GM12878 (cell line): ENCODE measurements around the gene RGP1. TPM values are rescaled to one million over a fixed set of nuclear protein-coding genes. Genes with fewer than 3 reads are reported as not detected.

Source experiments
- ATAC-seq: fragments of 200-7000 bp; cut with Tn5 transposase; 3 replicates; pipeline ENCODE4 v1.9.1; 2020; ENCODE audit warnings: mild to moderate bottlenecking, moderate library complexity
- BruUV-seq: library from RNA; stranded (reverse); fragments of 400-500 nt; replicated peaks from 2 replicates; lab custom pipeline; 2021; lab: Mats Ljungman, UMichigan
- CTCF ChIA-PET: fragments of 300-600 bp; sonication (Branson Sonifier 250); formaldehyde crosslinking; extraction: SDS; loops from one replicate; lab custom pipeline; 2021; ENCODE audit warnings: inconsistent platforms; lab: Yijun Ruan, JAX
- POLR2A ChIA-PET: fragments of 350-600 bp; formaldehyde crosslinking; extraction: SDS; loops from one replicate; lab custom pipeline; 2021; ENCODE audit warnings: inconsistent platforms; lab: Charles Lee
- RAD21 ChIA-PET: fragments of 300-600 bp; sonication (Branson Sonifier 250); formaldehyde crosslinking; loops from one replicate; lab custom pipeline; 2023; ENCODE audit warnings: antibody characterized with exemption; ENCODE audit not compliant: unreplicated experiment; lab: Charles Lee
- SMC1A ChIA-PET: fragments of 300-600 bp; sonication (Branson Sonifier 250); formaldehyde crosslinking; loops from one replicate; lab custom pipeline; 2023; ENCODE audit not compliant: unreplicated experiment, uncharacterized antibody; lab: Charles Lee
- DNase-seq: peaks from one replicate; pipeline ENCODE4 v3.0.0-alpha.2; 2011; ENCODE audit warnings: low read depth, low spot score
- FAIRE-seq: peaks from 3 replicates; lab custom pipeline; 2011; peaks lifted over from hg19 to GRCh38; lab: Jason Lieb, UNC
- H2AFZ ChIP-seq: 2 replicates; pipeline ENCODE4 v1.6.0; 2011; ENCODE audit warnings: low read depth, low read length, control low read depth; ENCODE audit not compliant: control insufficient read depth
- H3K27ac ChIP-seq: 2 replicates; pipeline ENCODE4 v1.5.1; 2011; ENCODE audit warnings: control low read depth; ENCODE audit not compliant: control insufficient read depth, insufficient read depth
- H3K27me3 ChIP-seq, 2 experiments: replicated peaks in 1 of 2; 2 replicates each; pipeline versions ENCODE4 v1.6.0 to v1.6.1; 2011; ENCODE audit warnings: low read length in 1 of 2; ENCODE audit not compliant: control insufficient read depth in 2 of 2, insufficient read depth in 2 of 2
- H3K36me3 ChIP-seq, 2 experiments: 2 replicates each; pipeline ENCODE4 v1.5.1; 2011; ENCODE audit warnings: low read length in 1 of 2; ENCODE audit not compliant: control insufficient read depth in 2 of 2, insufficient read depth in 2 of 2
- H3K4me1 ChIP-seq: 2 replicates; pipeline ENCODE4 v1.6.1; 2011; ENCODE audit warnings: mild to moderate bottlenecking, low read length, moderate library complexity, mixed read lengths; ENCODE audit not compliant: control insufficient read depth, insufficient read depth
- H3K4me2 ChIP-seq: 2 replicates; pipeline ENCODE4 v1.6.0; 2011; ENCODE audit warnings: control low read depth; ENCODE audit not compliant: control insufficient read depth, insufficient read depth
- H3K4me3 ChIP-seq: fragments of 200-600 bp; sonication (generic); 2 replicates; pipeline ENCODE4 v1.5.1; 2016
- H3K79me2 ChIP-seq: 2 replicates; pipeline ENCODE4 v1.6.0; 2011; ENCODE audit warnings: low read length; ENCODE audit not compliant: control insufficient read depth, insufficient read depth
- H3K9ac ChIP-seq: 2 replicates; pipeline ENCODE4 v1.8.0; 2011; ENCODE audit warnings: low read length, control low read depth, mixed read lengths; ENCODE audit not compliant: control insufficient read depth, insufficient read depth
- H3K9me3 ChIP-seq: replicated peaks from 3 replicates; pipeline ENCODE4 v1.5.1; 2011; ENCODE audit warnings: mild to moderate bottlenecking, low read length; ENCODE audit not compliant: control insufficient read depth, insufficient read depth
- H4K20me1 ChIP-seq: 2 replicates; pipeline ENCODE4 v1.6.0; 2011; ENCODE audit not compliant: control insufficient read depth, insufficient read depth
- ASH2L ChIP-seq: fragments of 300-600, 200-600 bp; sonication (generic); IDR thresholded peaks from 2 replicates; pipeline ENCODE4 v1.6.1; 2017; ENCODE audit warnings: low read depth, mild to moderate bottlenecking, borderline replicate concordance
- CHD2 ChIP-seq: IDR thresholded peaks from 2 replicates; pipeline ENCODE4 v1.6.1; 2011; ENCODE audit warnings: low read depth, low read length, improper control_type of control experiment, borderline replicate concordance
- CREM ChIP-seq: IDR thresholded peaks from 2 replicates; pipeline ENCODE4 v1.6.1; 2014; ENCODE audit warnings: antibody characterized with exemption, low read depth
- EP300 ChIP-seq, 2 experiments: fragments of 150-350 bp in 1 of 2; IDR thresholded peaks; 2 replicates each; pipeline ENCODE4 v1.6.1; 2011 to 2012; ENCODE audit warnings: low read depth in 2 of 2, low read length in 2 of 2, borderline replicate concordance in 1 of 2, improper control_type of control experiment in 1 of 2, inconsistent platforms in 1 of 2; ENCODE audit not compliant: control insufficient read depth in 1 of 2
- ETV6 ChIP-seq, 2 experiments: fragments of 450-650 bp in 1 of 2; IDR thresholded peaks in 1 of 2; conservative IDR thresholded peaks in 1 of 2; 2 replicates each; pipeline ENCODE4 v1.6.1; 2014; ENCODE audit warnings: antibody characterized with exemption in 1 of 2, borderline replicate concordance in 1 of 2, low read depth in 1 of 2, mild to moderate bottlenecking in 1 of 2, moderate library complexity in 1 of 2
- HDAC2 ChIP-seq: fragments of 200-600 bp; sonication (generic); IDR thresholded peaks from 2 replicates; pipeline ENCODE4 v1.6.1; 2017
- NBN ChIP-seq: fragments of 450-650 bp; IDR thresholded peaks from 2 replicates; pipeline ENCODE4 v1.6.1; 2016
- POU2F2 ChIP-seq: IDR thresholded peaks from 3 replicates; pipeline ENCODE4 v1.6.1; 2011; ENCODE audit warnings: low read depth, mild to moderate bottlenecking, low read length, borderline replicate concordance
- RBBP5 ChIP-seq: fragments of 200-600 bp; sonication (generic); conservative IDR thresholded peaks from 2 replicates; pipeline ENCODE4 v1.6.1; 2016
- ZNF207 ChIP-seq: fragments of 450-650 bp; IDR thresholded peaks from 2 replicates; pipeline ENCODE4 v1.6.1; 2014; ENCODE audit warnings: antibody characterized with exemption, mild to moderate bottlenecking, borderline replicate concordance
- WGBS: methylation state at CpG from one replicate; pipeline ENCODE4 v1.1.6; 2016; ENCODE audit warnings: low lambda C conversion rate; ENCODE audit not compliant: insufficient replicate concordance, insufficient coverage; ENCODE audit errors: missing lambda C conversion rate; 5-methylcytosine and 5-hydroxymethylcytosine counted together
- in situ Hi-C: fragments of 300-500 bp; cut with MboI; formaldehyde crosslinking; loops from 9 replicates; pipeline ENCODE4 v1.14.3; 2018; ENCODE audit warnings: mixed read lengths
- intact Hi-C: fragments of 100-400 bp; cut with micrococcal nuclease; formaldehyde crosslinking; loops from one replicate; pipeline ENCODE4 v1.14.2; 2022; ENCODE audit not compliant: unreplicated experiment
- polyA plus RNA-seq, 11 experiments: library from polyadenylated mRNA; depleted of rRNA in 4 of 11; unstranded in 6 of 11; stranded (reverse) in 5 of 11; fragments of >200 nt; fragmentation: Nextera tagmentation in 4 of 11; fragmentation: Illumina TruSeq in 1 of 11; extraction: Ambion mirVana in 4 of 11; extraction: Trizol in 1 of 11; gene quantifications; 1 replicate in 1 of 11; 2 replicates in 10 of 11; pipeline versions ENCODE4 v1.2.1 to v1.2.3, GENCODE V29; 2011 to 2016; ENCODE audit warnings: inconsistent platforms in 2 of 11, missing spikeins in 2 of 11, low read depth in 1 of 11
- total RNA-seq, 4 experiments: library from RNA; depleted of rRNA in 3 of 4; stranded (reverse); fragments of >200 nt in 3 of 4; fragmentation: Illumina TruSeq in 1 of 4; extraction: Trizol in 1 of 4; gene quantifications; 2 replicates each; pipeline versions ENCODE4 v1.2.1 to v1.2.3, GENCODE V29; 2013 to 2021
- TF ChIP-seq, protein P1 (sequence below): fragments of 450-650 bp; IDR thresholded peaks from 2 replicates; pipeline ENCODE4 v1.6.1; 2017; ENCODE audit warnings: mild to moderate bottlenecking, moderate library complexity
- TF ChIP-seq, protein P2 (sequence below): IDR thresholded peaks from 2 replicates; pipeline ENCODE4 v1.6.1; 2011; ENCODE audit warnings: low read depth, low read length, improper control_type of control experiment, borderline replicate concordance
- TF ChIP-seq, protein P3 (sequence below): fragments of 450-650 bp; formaldehyde crosslinking; IDR thresholded peaks from 2 replicates; pipeline ENCODE4 v1.4.0; 2022; ENCODE audit warnings: mild to moderate bottlenecking, moderate library complexity

The RGP1 gene
- total and polyA plus RNA-seq, 10 of the 15 experiments (the other 5 are each of a cell fraction or from before 2014, with no cell fraction given): 0.44 to 14.9 (median 7.4) TPM

DNA sequence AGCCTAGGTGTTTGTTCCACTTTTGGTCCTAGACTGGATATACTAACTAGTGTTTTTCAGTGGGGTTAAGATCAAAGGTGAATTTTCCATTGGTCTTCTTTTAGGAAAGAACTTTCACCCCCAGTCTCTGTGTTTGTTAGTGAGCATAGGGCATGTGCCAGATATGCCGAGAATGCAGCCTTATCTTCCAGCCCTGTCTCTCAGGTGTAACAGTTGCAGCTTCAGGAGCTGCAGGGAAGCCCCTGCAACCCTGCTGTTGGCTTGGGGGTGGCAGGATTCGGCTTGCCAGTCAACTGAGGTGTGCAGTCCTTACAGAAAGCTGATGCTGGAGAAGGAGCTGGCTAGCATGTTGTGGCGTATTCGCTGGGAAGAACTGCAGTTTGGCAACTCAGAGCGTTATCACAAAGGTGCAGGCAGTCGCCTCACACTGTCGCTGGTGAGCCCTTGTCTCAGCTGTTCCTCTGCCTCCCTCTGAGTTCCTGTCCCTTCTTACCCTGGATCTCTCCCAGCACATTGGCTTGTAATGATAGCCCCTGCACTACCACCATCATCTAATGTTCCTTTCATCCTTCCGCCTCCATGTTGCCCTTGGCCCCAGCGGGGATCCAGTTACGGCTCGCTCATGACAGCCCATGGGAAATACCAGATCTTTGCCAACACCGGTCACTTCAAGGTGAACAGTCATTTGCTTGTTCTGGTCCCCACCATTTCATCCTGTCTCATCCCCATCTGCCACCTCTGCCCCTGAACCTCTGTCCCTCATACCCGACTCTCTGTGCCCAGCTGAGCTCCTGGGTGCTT is 52.4 kb downstream of the RGP1 start:
- Histone ChIP-seq H3K4me3 (no peak overlapping the region), H3K36me3 (peaks cover 0 to 20% of the 10 kb centered on the region in 2 experiments; a peak in 2 of 4 replicates), H4K20me1 (no peaks in the 10 kb centered on the region), H2AFZ (no peak overlapping the region), H3K9ac (no peak overlapping the region), H3K9me3 (no peaks in the 10 kb centered on the region), H3K4me1 (peaks cover 21% of the 10 kb centered on the region), H3K79me2 (no peaks in the 10 kb centered on the region), H3K4me2 (no peak overlapping the region), H3K27ac (no peak overlapping the region), H3K27me3 (no peaks in the 10 kb centered on the region)
- ChIA-PET SMC1A (no interaction called here), POLR2A (interaction anchor here (1.2 kb wide), 1 partner anchor 10 kb away, joined by 4 read pairs; the partner anchor contains the start of gene SPAG8), CTCF (interaction anchor here (0.7 to 1.7 kb wide), 4 partner anchors 11 to 73 kb away, joined by 3 to 5 read pairs (median 4); partner anchors contain the start of gene HINT2), RAD21 (no interaction called here)
- BruUV-seq: no TSS peak
- 87% methylated on average over 11 of the region's 13 CpGs for WGBS
- ATAC-seq (no peak), DNase-seq (no peak), FAIRE-seq (no peak)
- in situ Hi-C loops: no loop called here
- intact Hi-C loops: no loop called here
- TF ChIP-seq EP300 (IDR thresholded peaks at IDR 0.05; ENCODE audit: borderline replicate concordance in 1 of 2, control insufficient read depth in 1 of 2, low read depth in 2 of 2, low read length in 2 of 2) (no peak), ZNF207 (no peak), CREM (no peak), HDAC2 (no peak), ASH2L (no peak), CHD2 (no peak), NBN (no peak), RBBP5 (no peak), POU2F2 (no peak), ETV6 (conservative IDR thresholded peaks at IDR 0.05 in 1 of 2, IDR thresholded peaks at IDR 0.05 in 1 of 2; ENCODE audit: borderline replicate concordance in 1 of 2, low read depth in 1 of 2) (no peak)
- TF ChIP-seq, protein P1, sequence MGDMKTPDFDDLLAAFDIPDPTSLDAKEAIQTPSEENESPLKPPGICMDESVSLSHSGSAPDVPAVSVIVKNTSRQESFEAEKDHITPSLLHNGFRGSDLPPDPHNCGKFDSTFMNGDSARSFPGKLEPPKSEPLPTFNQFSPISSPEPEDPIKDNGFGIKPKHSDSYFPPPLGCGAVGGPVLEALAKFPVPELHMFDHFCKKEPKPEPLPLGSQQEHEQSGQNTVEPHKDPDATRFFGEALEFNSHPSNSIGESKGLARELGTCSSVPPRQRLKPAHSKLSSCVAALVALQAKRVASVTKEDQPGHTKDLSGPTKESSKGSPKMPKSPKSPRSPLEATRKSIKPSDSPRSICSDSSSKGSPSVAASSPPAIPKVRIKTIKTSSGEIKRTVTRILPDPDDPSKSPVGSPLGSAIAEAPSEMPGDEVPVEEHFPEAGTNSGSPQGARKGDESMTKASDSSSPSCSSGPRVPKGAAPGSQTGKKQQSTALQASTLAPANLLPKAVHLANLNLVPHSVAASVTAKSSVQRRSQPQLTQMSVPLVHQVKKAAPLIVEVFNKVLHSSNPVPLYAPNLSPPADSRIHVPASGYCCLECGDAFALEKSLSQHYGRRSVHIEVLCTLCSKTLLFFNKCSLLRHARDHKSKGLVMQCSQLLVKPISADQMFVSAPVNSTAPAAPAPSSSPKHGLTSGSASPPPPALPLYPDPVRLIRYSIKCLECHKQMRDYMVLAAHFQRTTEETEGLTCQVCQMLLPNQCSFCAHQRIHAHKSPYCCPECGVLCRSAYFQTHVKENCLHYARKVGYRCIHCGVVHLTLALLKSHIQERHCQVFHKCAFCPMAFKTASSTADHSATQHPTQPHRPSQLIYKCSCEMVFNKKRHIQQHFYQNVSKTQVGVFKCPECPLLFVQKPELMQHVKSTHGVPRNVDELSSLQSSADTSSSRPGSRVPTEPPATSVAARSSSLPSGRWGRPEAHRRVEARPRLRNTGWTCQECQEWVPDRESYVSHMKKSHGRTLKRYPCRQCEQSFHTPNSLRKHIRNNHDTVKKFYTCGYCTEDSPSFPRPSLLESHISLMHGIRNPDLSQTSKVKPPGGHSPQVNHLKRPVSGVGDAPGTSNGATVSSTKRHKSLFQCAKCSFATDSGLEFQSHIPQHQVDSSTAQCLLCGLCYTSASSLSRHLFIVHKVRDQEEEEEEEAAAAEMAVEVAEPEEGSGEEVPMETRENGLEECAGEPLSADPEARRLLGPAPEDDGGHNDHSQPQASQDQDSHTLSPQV: no peak
- TF ChIP-seq, protein P2, sequence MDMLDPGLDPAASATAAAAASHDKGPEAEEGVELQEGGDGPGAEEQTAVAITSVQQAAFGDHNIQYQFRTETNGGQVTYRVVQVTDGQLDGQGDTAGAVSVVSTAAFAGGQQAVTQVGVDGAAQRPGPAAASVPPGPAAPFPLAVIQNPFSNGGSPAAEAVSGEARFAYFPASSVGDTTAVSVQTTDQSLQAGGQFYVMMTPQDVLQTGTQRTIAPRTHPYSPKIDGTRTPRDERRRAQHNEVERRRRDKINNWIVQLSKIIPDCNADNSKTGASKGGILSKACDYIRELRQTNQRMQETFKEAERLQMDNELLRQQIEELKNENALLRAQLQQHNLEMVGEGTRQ: no peak
- TF ChIP-seq, protein P3, sequence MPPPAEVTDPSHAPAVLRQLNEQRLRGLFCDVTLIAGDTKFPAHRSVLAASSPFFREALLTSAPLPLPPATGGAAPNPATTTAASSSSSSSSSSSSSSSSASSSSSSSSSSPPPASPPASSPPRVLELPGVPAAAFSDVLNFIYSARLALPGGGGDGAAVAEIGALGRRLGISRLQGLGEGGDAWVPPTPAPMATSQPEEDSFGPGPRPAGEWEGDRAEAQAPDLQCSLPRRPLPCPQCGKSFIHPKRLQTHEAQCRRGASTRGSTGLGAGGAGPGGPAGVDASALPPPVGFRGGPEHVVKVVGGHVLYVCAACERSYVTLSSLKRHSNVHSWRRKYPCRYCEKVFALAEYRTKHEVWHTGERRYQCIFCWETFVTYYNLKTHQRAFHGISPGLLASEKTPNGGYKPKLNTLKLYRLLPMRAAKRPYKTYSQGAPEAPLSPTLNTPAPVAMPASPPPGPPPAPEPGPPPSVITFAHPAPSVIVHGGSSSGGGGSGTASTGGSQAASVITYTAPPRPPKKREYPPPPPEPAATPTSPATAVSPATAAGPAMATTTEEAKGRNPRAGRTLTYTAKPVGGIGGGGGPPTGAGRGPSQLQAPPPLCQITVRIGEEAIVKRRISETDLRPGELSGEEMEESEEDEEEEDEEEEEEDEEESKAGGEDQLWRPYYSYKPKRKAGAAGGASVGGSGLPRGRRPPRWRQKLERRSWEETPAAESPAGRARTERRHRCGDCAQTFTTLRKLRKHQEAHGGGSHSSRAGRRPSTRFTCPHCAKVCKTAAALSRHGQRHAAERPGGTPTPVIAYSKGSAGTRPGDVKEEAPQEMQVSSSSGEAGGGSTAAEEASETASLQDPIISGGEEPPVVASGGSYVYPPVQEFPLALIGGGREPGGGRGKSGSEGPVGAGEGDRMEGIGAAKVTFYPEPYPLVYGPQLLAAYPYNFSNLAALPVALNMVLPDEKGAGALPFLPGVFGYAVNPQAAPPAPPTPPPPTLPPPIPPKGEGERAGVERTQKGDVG (CRISPR knock-in tag): no peak
